ENCODE measurements around the gene HOXA11.

DNA sequence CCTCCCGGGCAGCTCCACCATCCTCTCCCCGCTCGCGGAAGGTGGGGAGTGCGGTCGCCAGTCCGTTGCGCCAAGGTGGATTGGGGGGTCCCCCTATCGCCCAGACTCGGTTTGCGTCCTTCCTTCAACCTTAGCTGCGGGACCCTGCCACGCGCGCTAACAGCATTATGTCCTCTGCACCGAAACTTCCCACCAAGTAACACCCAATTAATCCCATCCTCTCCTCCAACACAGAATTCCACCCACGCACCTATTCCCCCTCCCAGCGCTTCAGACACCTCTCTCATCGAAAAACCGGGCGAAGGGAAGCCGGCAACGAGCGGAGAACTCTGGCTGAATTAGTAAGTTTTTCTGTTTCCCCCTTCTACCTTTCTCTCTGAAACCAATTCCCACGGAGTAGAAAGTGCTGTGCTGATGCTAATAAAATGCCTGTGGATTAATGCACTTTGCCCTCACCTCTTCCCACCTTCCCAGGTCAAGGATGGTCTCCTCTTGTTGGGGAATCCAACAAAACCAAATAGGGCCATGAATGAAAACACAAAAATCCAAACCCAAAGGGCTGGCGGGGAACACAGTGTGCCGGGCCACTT is 33.6 kb downstream of the HOXA11 start:
- TF ChIP-seq POLR2A (IDR thresholded peaks at IDR 0.05; ENCODE audit: low read length) = no peak
- TF ChIP-seq GATA1 (IDR thresholded peaks at IDR 0.05; ENCODE audit: low read depth, low read length) = no peak
